ENCODE measurements around the gene WASF3.

The WASF3 gene

GRCh38 chr13:26680123-26680450, 122.6 kb downstream of the WASF3 start:
- no peaks in the 10 kb centered on the region for H3K36me3 ChIP-seq (ENCODE audit: control insufficient read depth, insufficient read depth, low read length)
- H3K4me1 ChIP-seq (ENCODE audit: control insufficient read depth, insufficient read depth, low read length) = no peaks in the 10 kb centered on the region
- no peak overlapping the region for H3K4me3 ChIP-seq (ENCODE audit: low read length)
- H3K27me3 ChIP-seq (ENCODE audit: control insufficient read depth, insufficient read depth, low read length) = no peaks in the 10 kb centered on the region
- H3K9ac ChIP-seq (ENCODE audit: low read length) = no peak overlapping the region
- no peak overlapping the region for H3K27ac ChIP-seq (ENCODE audit: low read depth, low read length)

GRCh38 chr13:26680572-26680971, 123.1 kb downstream of the WASF3 start:
- no peak overlapping the region for H3K27ac ChIP-seq (ENCODE audit: low read depth, low read length)
- H3K4me1 ChIP-seq (ENCODE audit: control insufficient read depth, insufficient read depth, low read length) = no peaks in the 10 kb centered on the region
- H3K27me3 ChIP-seq (ENCODE audit: control insufficient read depth, insufficient read depth, low read length) = no peaks in the 10 kb centered on the region
- H3K4me3 ChIP-seq (ENCODE audit: low read length) = no peak overlapping the region
- H3K9ac ChIP-seq (ENCODE audit: low read length) = no peak overlapping the region
- peaks cover 1% of the 10 kb centered on the region for H3K36me3 ChIP-seq (ENCODE audit: control insufficient read depth, insufficient read depth, low read length)

- Histone ChIP-seq H3K4me3 (ENCODE audit: low read length) (no peak overlapping the region), H3K9ac (ENCODE audit: low read length) (no peak overlapping the region), H3K27me3 (ENCODE audit: control insufficient read depth, insufficient read depth, low read length) (no peaks in the 10 kb centered on the region), H3K4me1 (ENCODE audit: control insufficient read depth, insufficient read depth, low read length) (no peaks in the 10 kb centered on the region), H3K36me3 (ENCODE audit: control insufficient read depth, insufficient read depth, low read length) (peaks cover 3% of the 10 kb centered on the region), H3K27ac (ENCODE audit: low read depth, low read length) (no peak overlapping the region)
Measured at GRCh38 chr13:26681036-26681435, 123.6 kb downstream of the WASF3 start.

DNA sequence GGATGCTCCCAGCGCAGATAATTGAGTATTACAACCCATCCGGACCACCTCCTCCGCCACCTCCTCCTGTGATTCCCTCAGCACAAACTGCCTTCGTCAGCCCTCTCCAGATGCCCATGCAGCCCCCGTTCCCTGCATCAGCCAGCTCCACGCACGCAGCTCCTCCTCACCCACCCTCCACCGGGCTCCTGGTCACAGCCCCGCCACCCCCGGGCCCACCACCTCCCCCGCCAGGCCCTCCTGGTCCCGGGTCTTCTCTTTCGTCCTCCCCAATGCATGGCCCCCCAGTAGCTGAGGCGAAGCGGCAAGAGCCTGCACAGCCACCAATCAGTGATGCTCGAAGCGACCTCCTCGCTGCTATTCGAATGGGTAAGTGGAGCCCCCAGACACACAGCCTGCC, 125.1 kb downstream of the WASF3 start:
- no peak overlapping the region for H3K27ac ChIP-seq (ENCODE audit: low read depth, low read length)
- H3K9ac ChIP-seq (ENCODE audit: low read length) = no peak overlapping the region
- H3K4me1 ChIP-seq (ENCODE audit: control insufficient read depth, insufficient read depth, low read length) = no peaks in the 10 kb centered on the region
- H3K4me3 ChIP-seq (ENCODE audit: low read length) = no peak overlapping the region
- peaks cover 3% of the 10 kb centered on the region for H3K36me3 ChIP-seq (ENCODE audit: control insufficient read depth, insufficient read depth, low read length)
- no peaks in the 10 kb centered on the region for H3K27me3 ChIP-seq (ENCODE audit: control insufficient read depth, insufficient read depth, low read length)

DNA sequence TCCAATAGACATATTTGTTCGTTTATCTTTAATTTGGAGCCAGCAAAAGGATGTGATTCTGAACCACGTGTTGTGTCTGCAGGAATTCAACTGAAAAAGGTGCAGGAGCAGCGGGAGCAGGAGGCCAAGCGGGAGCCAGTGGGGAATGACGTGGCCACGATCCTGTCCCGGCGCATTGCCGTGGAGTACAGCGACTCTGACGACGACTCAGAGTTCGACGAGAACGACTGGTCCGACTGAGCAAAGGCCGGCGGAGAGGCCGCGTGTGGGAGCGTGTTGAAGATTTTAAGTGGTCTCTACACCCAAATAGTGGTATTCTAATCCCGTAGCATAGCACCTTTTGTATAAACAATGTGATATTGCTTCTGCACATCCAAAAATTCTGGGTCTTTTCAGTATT, 128.1 kb downstream of the WASF3 start:
- no peaks in the 10 kb centered on the region for H3K27me3 ChIP-seq (ENCODE audit: control insufficient read depth, insufficient read depth, low read length)
- no peak overlapping the region for H3K4me3 ChIP-seq (ENCODE audit: low read length)
- H3K4me1 ChIP-seq (ENCODE audit: control insufficient read depth, insufficient read depth, low read length) = no peaks in the 10 kb centered on the region
- peaks cover 3% of the 10 kb centered on the region for H3K36me3 ChIP-seq (ENCODE audit: control insufficient read depth, insufficient read depth, low read length)
- no peak overlapping the region for H3K27ac ChIP-seq (ENCODE audit: low read depth, low read length)
- H3K9ac ChIP-seq (ENCODE audit: low read length) = no peak overlapping the region

DNA sequence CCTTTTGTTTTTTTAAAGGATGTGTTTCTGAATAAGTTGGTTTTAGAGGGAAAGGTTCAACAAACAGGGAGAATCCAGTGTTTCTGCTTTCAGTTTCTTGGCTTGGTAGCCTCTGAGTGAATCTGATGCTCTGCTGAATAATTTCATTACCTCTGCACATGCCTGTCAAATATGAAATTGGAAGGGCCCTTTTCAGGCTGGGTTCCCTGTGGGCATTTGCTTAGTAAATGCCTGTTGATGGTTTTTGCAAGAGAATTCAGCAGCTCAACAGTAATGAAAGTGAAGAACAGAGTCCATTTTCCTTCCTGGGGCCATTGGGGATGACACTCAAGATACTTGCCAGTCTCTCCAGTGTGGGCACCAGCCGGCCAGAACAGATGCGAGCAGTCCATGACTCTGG, 128.8 kb downstream of the WASF3 start:
- no peaks in the 10 kb centered on the region for H3K4me1 ChIP-seq (ENCODE audit: control insufficient read depth, insufficient read depth, low read length)
- H3K27me3 ChIP-seq (ENCODE audit: control insufficient read depth, insufficient read depth, low read length) = no peaks in the 10 kb centered on the region

GRCh38 chr13:26688286-26688685, 130.8 kb downstream of the WASF3 start:
- H3K27me3 ChIP-seq (ENCODE audit: control insufficient read depth, insufficient read depth, low read length) = no peaks in the 10 kb centered on the region
- peaks cover 3% of the 10 kb centered on the region for H3K36me3 ChIP-seq (ENCODE audit: control insufficient read depth, insufficient read depth, low read length)
- H3K4me3 ChIP-seq (ENCODE audit: low read length) = no peak overlapping the region
- H3K4me1 ChIP-seq (ENCODE audit: control insufficient read depth, insufficient read depth, low read length) = no peaks in the 10 kb centered on the region
- H3K27ac ChIP-seq (ENCODE audit: low read depth, low read length) = no peak overlapping the region
- no peak overlapping the region for H3K9ac ChIP-seq (ENCODE audit: low read length)

More for the DNA sequence above, 128.8 kb downstream of the WASF3 start:
- no peak overlapping the region for H3K4me3 ChIP-seq (ENCODE audit: low read length)
- peaks cover 3% of the 10 kb centered on the region for H3K36me3 ChIP-seq (ENCODE audit: control insufficient read depth, insufficient read depth, low read length)
- H3K9ac ChIP-seq (ENCODE audit: low read length) = no peak overlapping the region
- no peak overlapping the region for H3K27ac ChIP-seq (ENCODE audit: low read depth, low read length)

DNA sequence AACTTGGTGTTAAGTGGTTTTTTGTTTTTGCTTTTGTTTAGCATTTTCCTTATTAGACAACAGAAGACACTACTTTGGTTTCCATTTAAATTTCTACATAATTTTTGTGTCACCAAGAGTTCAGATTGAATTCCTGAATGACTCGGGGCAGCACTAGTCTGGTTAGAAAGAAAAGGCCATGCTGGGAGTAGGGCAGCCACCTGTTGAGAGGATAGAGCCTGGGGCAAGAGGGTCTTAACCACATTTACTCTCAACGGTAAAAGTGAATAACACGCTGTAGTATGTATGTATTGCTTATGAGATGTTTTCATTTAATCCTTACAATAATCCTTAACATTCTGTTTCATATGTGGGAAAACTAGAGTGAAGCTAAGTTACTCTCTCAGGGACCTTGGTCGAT, 131.5 kb downstream of the WASF3 start:
- H3K9ac ChIP-seq (ENCODE audit: low read length) = no peak overlapping the region
- no peak overlapping the region for H3K27ac ChIP-seq (ENCODE audit: low read depth, low read length)
- H3K4me3 ChIP-seq (ENCODE audit: low read length) = no peak overlapping the region
- H3K36me3 ChIP-seq (ENCODE audit: control insufficient read depth, insufficient read depth, low read length) = peaks cover 3% of the 10 kb centered on the region
- H3K4me1 ChIP-seq (ENCODE audit: control insufficient read depth, insufficient read depth, low read length) = no peaks in the 10 kb centered on the region
- no peaks in the 10 kb centered on the region for H3K27me3 ChIP-seq (ENCODE audit: control insufficient read depth, insufficient read depth, low read length)

DNA sequence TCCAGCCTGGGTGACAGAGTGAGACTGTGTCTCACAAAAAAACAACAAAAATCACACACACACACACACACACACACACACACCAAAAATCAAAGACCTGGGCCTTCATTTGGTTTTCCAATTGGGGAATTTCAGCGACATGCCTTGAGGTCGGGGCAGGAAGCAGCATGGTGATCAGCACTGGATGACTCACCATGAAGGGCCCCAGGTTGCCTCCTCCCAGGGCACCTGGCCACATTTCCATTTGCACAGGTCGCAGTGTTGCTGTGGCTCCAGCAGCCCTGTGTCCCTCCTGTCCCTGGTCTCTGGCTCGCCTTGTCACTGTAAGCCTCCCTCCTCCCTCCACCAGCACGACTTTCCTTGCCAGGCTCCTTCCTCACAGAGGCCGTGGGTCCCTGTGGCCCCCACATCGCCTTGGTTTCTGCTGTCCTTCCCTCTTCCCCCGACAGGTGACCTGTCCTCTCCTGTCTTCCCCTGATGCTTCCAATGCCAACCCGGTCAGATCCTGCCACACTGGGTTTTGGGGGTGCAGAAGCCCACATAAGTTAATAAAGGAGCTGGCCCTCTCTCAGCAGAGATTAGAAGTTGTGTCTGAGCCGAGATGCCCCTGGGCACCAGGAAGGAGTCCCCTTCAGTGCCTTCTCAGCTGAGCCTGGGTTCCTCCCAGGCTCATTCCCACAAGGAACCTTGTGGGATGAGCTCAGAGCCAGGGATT, 136.4 kb downstream of the WASF3 start:
- H3K27me3 ChIP-seq (ENCODE audit: control insufficient read depth, insufficient read depth, low read length) = no peaks in the 10 kb centered on the region
- no peaks in the 10 kb centered on the region for H3K36me3 ChIP-seq (ENCODE audit: control insufficient read depth, insufficient read depth, low read length)
- no peak overlapping the region for H3K4me3 ChIP-seq (ENCODE audit: low read length)
- no peak overlapping the region for H3K9ac ChIP-seq (ENCODE audit: low read length)
- H3K27ac ChIP-seq (ENCODE audit: low read depth, low read length) = no peak overlapping the region
- no peaks in the 10 kb centered on the region for H3K4me1 ChIP-seq (ENCODE audit: control insufficient read depth, insufficient read depth, low read length)

GRCh38 chr13:26694609-26695359, 137.3 kb downstream of the WASF3 start:
- H3K27ac ChIP-seq (ENCODE audit: low read depth, low read length) = no peak overlapping the region

DNA sequence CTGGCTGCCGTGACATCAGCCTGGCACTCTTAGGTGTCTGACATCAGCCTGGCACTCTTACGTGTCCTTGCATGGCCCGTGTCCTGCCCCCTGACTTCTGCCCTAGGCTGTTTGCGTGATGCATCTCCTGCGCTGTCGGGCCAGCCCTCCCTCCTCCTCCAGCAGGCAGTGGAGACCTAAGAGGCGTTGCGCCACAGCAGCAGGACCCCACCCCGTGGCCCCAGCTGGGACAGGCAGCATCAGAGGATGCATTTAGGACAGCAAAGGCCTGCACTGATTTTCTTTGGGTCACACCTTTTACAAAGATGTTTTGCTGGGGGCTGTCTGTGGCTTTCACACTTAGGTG, 137.8 kb downstream of the WASF3 start:
- Histone ChIP-seq H3K9ac (ENCODE audit: low read length) (no peak overlapping the region), H3K27me3 (ENCODE audit: control insufficient read depth, insufficient read depth, low read length) (no peaks in the 10 kb centered on the region), H3K4me1 (ENCODE audit: control insufficient read depth, insufficient read depth, low read length) (no peaks in the 10 kb centered on the region), H3K36me3 (ENCODE audit: control insufficient read depth, insufficient read depth, low read length) (no peaks in the 10 kb centered on the region), H3K4me3 (ENCODE audit: low read length) (no peak overlapping the region), H3K27ac (ENCODE audit: low read depth, low read length) (no peak overlapping the region)

More at GRCh38 chr13:26694609-26695359, 137.3 kb downstream of the WASF3 start:
- no peaks in the 10 kb centered on the region for H3K27me3 ChIP-seq (ENCODE audit: control insufficient read depth, insufficient read depth, low read length)
- no peak overlapping the region for H3K9ac ChIP-seq (ENCODE audit: low read length)
- no peak overlapping the region for H3K4me3 ChIP-seq (ENCODE audit: low read length)
- no peaks in the 10 kb centered on the region for H3K4me1 ChIP-seq (ENCODE audit: control insufficient read depth, insufficient read depth, low read length)
- H3K36me3 ChIP-seq (ENCODE audit: control insufficient read depth, insufficient read depth, low read length) = no peaks in the 10 kb centered on the region

DNA sequence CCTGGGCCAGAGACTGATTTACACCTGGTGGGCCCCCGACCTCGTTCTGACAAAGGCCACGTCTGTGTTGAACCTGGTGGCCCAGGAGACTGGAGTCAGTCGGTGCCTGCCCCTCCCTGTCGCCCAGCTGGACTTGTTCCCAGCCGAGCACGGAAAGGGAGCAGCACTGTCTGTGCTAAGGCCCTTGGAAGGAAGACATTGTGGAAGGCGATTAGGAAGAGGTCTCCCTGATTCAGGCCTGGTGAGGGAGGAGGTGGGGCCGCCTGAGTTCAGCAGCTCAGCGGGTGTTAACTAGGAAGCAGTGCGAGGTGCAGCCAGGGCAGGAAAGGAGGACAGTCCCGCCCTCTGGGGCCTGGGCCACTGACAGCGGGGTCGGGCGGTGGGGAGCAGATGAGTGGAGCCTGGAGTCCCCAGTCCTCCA, 138.4 kb downstream of the WASF3 start:
- Histone ChIP-seq H3K27ac (ENCODE audit: low read depth, low read length) (no peak overlapping the region), H3K36me3 (ENCODE audit: control insufficient read depth, insufficient read depth, low read length) (no peaks in the 10 kb centered on the region), H3K4me1 (ENCODE audit: control insufficient read depth, insufficient read depth, low read length) (no peaks in the 10 kb centered on the region), H3K27me3 (ENCODE audit: control insufficient read depth, insufficient read depth, low read length) (no peaks in the 10 kb centered on the region), H3K9ac (ENCODE audit: low read length) (no peak overlapping the region), H3K4me3 (ENCODE audit: low read length) (no peak overlapping the region)

All from rectal smooth muscle tissue (tissue), 1 donor.